Embryonic facial prominence (tissue), 1 donor: Measurements from ENCODE around the gene PKN2.

Source experiments
- DNase-seq: peaks from one replicate; pipeline ENCODE4 v3.0.0-alpha.2; 2016; ENCODE audit errors: extremely low spot score

The PKN2 gene

GRCh38 chr1:88735382-88735781, 51.3 kb downstream of the PKN2 start:
- DNase-seq = no peak

- no peak for DNase-seq
These were observed 51.8 kb downstream of the PKN2 start for GRCh38 chr1:88735909-88736308.

- no peak for DNase-seq
These were observed 52.7 kb downstream of the PKN2 start for GRCh38 chr1:88736633-88737248.

GRCh38 chr1:88737338-88737927, 53.4 kb downstream of the PKN2 start:
- no peak for DNase-seq

- no peak for DNase-seq
These were observed 56.7 kb downstream of the PKN2 start for GRCh38 chr1:88740784-88741183.

GRCh38 chr1:88741413-88741812, 57.3 kb downstream of the PKN2 start:
- DNase-seq = no peak

- DNase-seq = no peak
These were observed 58.5 kb downstream of the PKN2 start for GRCh38 chr1:88742531-88742930.

GRCh38 chr1:88744142-88744541, 60.1 kb downstream of the PKN2 start:
- DNase-seq = no peak

GRCh38 chr1:88746916-88747315, 62.8 kb downstream of the PKN2 start:
- DNase-seq = no peak

- DNase-seq = no peak
These were observed 67.6 kb downstream of the PKN2 start for GRCh38 chr1:88751714-88752113.

GRCh38 chr1:88753506-88753905, 69.4 kb downstream of the PKN2 start:
- no peak for DNase-seq

GRCh38 chr1:88763649-88764406, 79.8 kb downstream of the PKN2 start:
- no peak for DNase-seq

- DNase-seq = no peak
These were observed 84.1 kb downstream of the PKN2 start for GRCh38 chr1:88768187-88768586.

- no peak for DNase-seq
These were observed 84.7 kb downstream of the PKN2 start for GRCh38 chr1:88768816-88769215.

- DNase-seq = no peak
These were observed 89.6 kb downstream of the PKN2 start for GRCh38 chr1:88773540-88774150.

GRCh38 chr1:88774151-88774556, 90.1 kb downstream of the PKN2 start:
- no peak for DNase-seq

- DNase-seq = no peak
These were observed 93.6 kb downstream of the PKN2 start for GRCh38 chr1:88777604-88778149.

GRCh38 chr1:88779880-88780279, 95.8 kb downstream of the PKN2 start:
- DNase-seq = no peak

GRCh38 chr1:88780485-88780884, 96.4 kb downstream of the PKN2 start:
- no peak for DNase-seq

GRCh38 chr1:88783145-88783544, 99.1 kb downstream of the PKN2 start:
- no peak for DNase-seq

- DNase-seq = no peak
These were observed 100.5 kb downstream of the PKN2 start for GRCh38 chr1:88784551-88784950.
